Measurements from ENCODE around the gene SCAANT1. TPM values are rescaled to one million over a fixed set of nuclear protein-coding genes. Genes with fewer than 3 reads are reported as not detected.

Gene SCAANT1
- total and polyA plus RNA-seq, 2 of the 8 experiments (the other 6 are each of a cell fraction or from before 2014, with no cell fraction given), result not detected

DNA sequence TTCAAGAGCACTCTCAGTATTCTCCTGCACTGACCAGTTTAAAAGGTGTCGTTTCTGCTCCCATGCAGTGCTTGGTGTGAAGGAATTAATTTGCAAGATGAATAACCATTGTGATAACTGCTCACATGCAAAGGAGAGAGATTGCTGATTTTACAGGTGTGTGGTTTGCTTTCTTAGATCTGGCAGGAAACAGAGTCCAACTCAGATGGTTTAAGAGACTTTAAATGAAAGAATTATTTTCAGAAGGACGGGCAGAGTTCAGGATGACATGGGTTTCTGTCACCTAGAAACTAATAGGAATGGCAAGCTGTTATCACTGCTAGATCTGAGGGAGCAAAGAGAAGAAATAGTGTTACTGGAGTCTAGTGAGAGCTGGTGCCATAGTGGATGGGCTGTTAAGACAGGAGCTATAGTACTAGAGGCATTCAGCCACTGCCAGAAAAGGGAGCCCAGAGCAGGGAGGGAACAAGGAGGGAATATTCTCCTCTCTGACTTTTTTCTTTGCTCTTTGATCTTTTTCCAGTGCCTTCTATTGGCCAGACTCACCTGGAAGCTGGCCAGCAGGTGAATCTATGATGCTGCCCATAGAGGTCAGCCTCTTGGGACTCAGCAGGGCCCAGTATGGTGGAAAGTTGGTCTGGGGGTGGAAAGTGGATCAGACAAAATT is 33.7 kb downstream of the SCAANT1 start:
- 73% methylated on average over 2 of the region's 2 CpGs; no CpG with 5 or more reads in 1 of the 2 experiments for WGBS, 2 experiments (ENCODE audit: extremely low coverage in 1 of 2, insufficient coverage in 1 of 2, insufficient read length in 1 of 2, insufficient replicate concordance in 2 of 2, low coverage in 1 of 2, low lambda C conversion rate in 2 of 2, missing lambda C conversion rate in 1 of 2)
- DNase-seq (ENCODE audit: low read depth in 1 of 2, low spot score in 2 of 2) (no peak), FAIRE-seq (no peak)
- no peaks in the 10 kb centered on the region for H3K36me3 ChIP-seq (ENCODE audit: control insufficient read depth in 2 of 4, insufficient read depth in 4 of 4, low read length in 3 of 4)
- peaks cover 2 to 3% of the 10 kb centered on the region in 2 experiments for H4K20me1 ChIP-seq (replicated peaks in 1 of 2; ENCODE audit: control insufficient read depth in 1 of 2, insufficient read depth in 2 of 2, low read length in 2 of 2)
- H4K91ac ChIP-seq (replicated peaks; ENCODE audit: insufficient read length, low read length), result no peak overlapping the region
- H2BK12ac ChIP-seq (ENCODE audit: low read depth, low read length), result no peak overlapping the region
- H2BK120ac ChIP-seq (replicated peaks; ENCODE audit: low read depth, low read length), result no peak overlapping the region
- no peak overlapping the region for H2AFZ ChIP-seq (ENCODE audit: low read length)
- no peak overlapping the region for H3K4me3 ChIP-seq (ENCODE audit: extremely low read depth in 1 of 4, insufficient read depth in 2 of 4, low read depth in 3 of 4, low read length in 4 of 4)
- ChIA-PET POLR2A (ENCODE audit: partially characterized antibody) (interaction anchor here (0.9 to 1.6 kb wide), 3 partner anchors 10 to 34 kb away, joined by 3 to 6 read pairs (median 3); partner anchors contain the start of gene SCAANT1), CTCF (ENCODE audit: partially characterized antibody) (interaction anchor here (0.7 to 1.1 kb wide), 2 partner anchors 27 to 217 kb away, joined by 3 to 4 read pairs; no protein-coding TSS in a partner anchor)
- peaks cover 0 to 51% of the 10 kb centered on the region in 2 experiments; a peak in 3 of 4 replicates for H3K79me2 ChIP-seq (ENCODE audit: control insufficient read depth in 1 of 2, insufficient read depth in 2 of 2, low read length in 2 of 2)
- H3K14ac ChIP-seq (ENCODE audit: insufficient read length), result no peak overlapping the region
- H3K27ac ChIP-seq (ENCODE audit: low read depth, low read length), result no peak overlapping the region
- H3K9ac ChIP-seq (replicated peaks in 1 of 4; ENCODE audit: extremely low read depth in 1 of 4, low read depth in 3 of 4, low read length in 3 of 4), result no peak overlapping the region
- H3K18ac ChIP-seq (ENCODE audit: extremely low read depth, low read length), result no peak overlapping the region; the same call in 1 of the 2 replicates
- no peak overlapping the region for H4K8ac ChIP-seq (ENCODE audit: extremely low read depth, insufficient read depth, low read length)
- no peaks in the 10 kb centered on the region for H3K27me3 ChIP-seq (replicated peaks in 1 of 4; ENCODE audit: control insufficient read depth in 3 of 4, extremely low read depth in 1 of 4, insufficient read depth in 3 of 4, low read length in 3 of 4)
- H3K4me1 ChIP-seq (replicated peaks in 1 of 4; ENCODE audit: control insufficient read depth in 3 of 4, insufficient read depth in 4 of 4, low read length in 3 of 4), result peaks cover 2 to 9% (median 7%) of the 10 kb centered on the region in 4 experiments; a peak in 5 of 7 replicates
- no peak overlapping the region for H2BK15ac ChIP-seq (ENCODE audit: low read length)
- no peaks in the 10 kb centered on the region; the same call in none of the 2 replicates for H3K79me1 ChIP-seq (ENCODE audit: low read depth, low read length)
- H3K4ac ChIP-seq (replicated peaks; ENCODE audit: insufficient read length, low read depth, low read length), result no peak overlapping the region
- H3K23me2 ChIP-seq (ENCODE audit: low read depth, low read length), result no peaks in the 10 kb centered on the region
- H2BK20ac ChIP-seq (ENCODE audit: low read length), result no peak overlapping the region
- no peak overlapping the region for H3K56ac ChIP-seq (replicated peaks; ENCODE audit: insufficient read length, low read depth, low read length)
- H2BK5ac ChIP-seq (ENCODE audit: low read depth, low read length), result no peak overlapping the region
- H3K23ac ChIP-seq (ENCODE audit: insufficient read length), result no peak overlapping the region
- H4K5ac ChIP-seq (ENCODE audit: insufficient read length, low read depth, low read length), result no peak overlapping the region
- no peak overlapping the region for H3K4me2 ChIP-seq (ENCODE audit: insufficient read depth in 1 of 2, low read depth in 2 of 2, low read length in 2 of 2)
- TF ChIP-seq NRF1 (IDR thresholded peaks at IDR 0.05; ENCODE audit: low read depth, low read length) (no peak), SP4 (IDR thresholded peaks at IDR 0.05; ENCODE audit: low read length) (no peak), SIN3A (conservative IDR thresholded peaks at IDR 0.05 in 1 of 2, IDR thresholded peaks at IDR 0.05 in 1 of 2; ENCODE audit: low read depth in 1 of 2, low read length in 2 of 2) (no peak), BRCA1 (IDR thresholded peaks at IDR 0.05; ENCODE audit: low read depth, low read length) (no peak)
- TF ChIP-seq, protein P1, sequence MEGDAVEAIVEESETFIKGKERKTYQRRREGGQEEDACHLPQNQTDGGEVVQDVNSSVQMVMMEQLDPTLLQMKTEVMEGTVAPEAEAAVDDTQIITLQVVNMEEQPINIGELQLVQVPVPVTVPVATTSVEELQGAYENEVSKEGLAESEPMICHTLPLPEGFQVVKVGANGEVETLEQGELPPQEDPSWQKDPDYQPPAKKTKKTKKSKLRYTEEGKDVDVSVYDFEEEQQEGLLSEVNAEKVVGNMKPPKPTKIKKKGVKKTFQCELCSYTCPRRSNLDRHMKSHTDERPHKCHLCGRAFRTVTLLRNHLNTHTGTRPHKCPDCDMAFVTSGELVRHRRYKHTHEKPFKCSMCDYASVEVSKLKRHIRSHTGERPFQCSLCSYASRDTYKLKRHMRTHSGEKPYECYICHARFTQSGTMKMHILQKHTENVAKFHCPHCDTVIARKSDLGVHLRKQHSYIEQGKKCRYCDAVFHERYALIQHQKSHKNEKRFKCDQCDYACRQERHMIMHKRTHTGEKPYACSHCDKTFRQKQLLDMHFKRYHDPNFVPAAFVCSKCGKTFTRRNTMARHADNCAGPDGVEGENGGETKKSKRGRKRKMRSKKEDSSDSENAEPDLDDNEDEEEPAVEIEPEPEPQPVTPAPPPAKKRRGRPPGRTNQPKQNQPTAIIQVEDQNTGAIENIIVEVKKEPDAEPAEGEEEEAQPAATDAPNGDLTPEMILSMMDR (IDR thresholded peaks at IDR 0.05; ENCODE audit: control extremely low read depth in 1 of 3, insufficient read depth in 1 of 3, low read depth in 1 of 3, low read length in 3 of 3), result 0 out of 4 replicates have a peak, but pooled peaks of 1 of the 3 experiments have one; percentile 7
- H2AK5ac ChIP-seq (ENCODE audit: low read depth, low read length), result no peak overlapping the region
- H3K9me3 ChIP-seq (ENCODE audit: insufficient read depth in 2 of 2, low read depth in 1 of 2, low read length in 1 of 2), result no peaks in the 10 kb centered on the region
